Measurements from ENCODE around the gene NTN1.

Gene NTN1

GRCh38 chr17:9209347-9209746 is 188.0 kb downstream of the NTN1 start:
- Histone ChIP-seq H3K79me2 (ENCODE audit: insufficient read depth, low read depth) (no peaks in the 10 kb centered on the region), H2AFZ (ENCODE audit: low read depth) (no peak overlapping the region), H3K27ac (no peak overlapping the region), H3K9ac (no peak overlapping the region), H3K4me3 (IDR thresholded peaks at IDR 0.05; ENCODE audit: insufficient read depth, low read depth, low read length) (no peak overlapping the region), H4K20me1 (ENCODE audit: insufficient read depth) (no peaks in the 10 kb centered on the region), H3K4me2 (no peak overlapping the region), H3K4me1 (ENCODE audit: low read depth, poor library complexity, severe bottlenecking) (no peaks in the 10 kb centered on the region), H3K36me3 (ENCODE audit: insufficient read depth) (no peaks in the 10 kb centered on the region), H3K27me3 (ENCODE audit: insufficient read depth, low read depth) (no peaks in the 10 kb centered on the region)
- TF ChIP-seq CTCF (conservative IDR thresholded peaks at IDR 0.05; ENCODE audit: low read depth, low read length), result no peak

- H3K4me2 ChIP-seq, result no peak overlapping the region
- no peak overlapping the region for H2AFZ ChIP-seq (ENCODE audit: low read depth)
- H3K27ac ChIP-seq, result no peak overlapping the region
These were observed 188.6 kb downstream of the NTN1 start for GRCh38 chr17:9209781-9210370.

GRCh38 chr17:9211133-9211765 is 189.9 kb downstream of the NTN1 start:
- Histone ChIP-seq H4K20me1 (ENCODE audit: insufficient read depth) (no peaks in the 10 kb centered on the region), H3K4me2 (no peak overlapping the region), H3K4me3 (IDR thresholded peaks at IDR 0.05; ENCODE audit: insufficient read depth, low read depth, low read length) (no peak overlapping the region), H3K27ac (no peak overlapping the region), H3K4me1 (ENCODE audit: low read depth, poor library complexity, severe bottlenecking) (no peaks in the 10 kb centered on the region), H2AFZ (ENCODE audit: low read depth) (no peak overlapping the region), H3K79me2 (ENCODE audit: insufficient read depth, low read depth) (no peaks in the 10 kb centered on the region), H3K27me3 (ENCODE audit: insufficient read depth, low read depth) (no peaks in the 10 kb centered on the region), H3K36me3 (ENCODE audit: insufficient read depth) (no peaks in the 10 kb centered on the region), H3K9ac (no peak overlapping the region)
- no peak for TF ChIP-seq CTCF (conservative IDR thresholded peaks at IDR 0.05; ENCODE audit: low read depth, low read length)

More at GRCh38 chr17:9209781-9210370, 188.6 kb downstream of the NTN1 start:
- no peaks in the 10 kb centered on the region for H4K20me1 ChIP-seq (ENCODE audit: insufficient read depth)
- no peaks in the 10 kb centered on the region for H3K36me3 ChIP-seq (ENCODE audit: insufficient read depth)
- no peak overlapping the region for H3K9ac ChIP-seq
- no peak overlapping the region for H3K4me3 ChIP-seq (IDR thresholded peaks at IDR 0.05; ENCODE audit: insufficient read depth, low read depth, low read length)
- no peaks in the 10 kb centered on the region for H3K4me1 ChIP-seq (ENCODE audit: low read depth, poor library complexity, severe bottlenecking)
- no peaks in the 10 kb centered on the region for H3K27me3 ChIP-seq (ENCODE audit: insufficient read depth, low read depth)
- TF ChIP-seq CTCF (conservative IDR thresholded peaks at IDR 0.05; ENCODE audit: low read depth, low read length), result no peak
- no peaks in the 10 kb centered on the region for H3K79me2 ChIP-seq (ENCODE audit: insufficient read depth, low read depth)

GRCh38 chr17:9212376-9213302 is 191.3 kb downstream of the NTN1 start:
- no peaks in the 10 kb centered on the region for H3K36me3 ChIP-seq (ENCODE audit: insufficient read depth)
- no peak overlapping the region for H3K27ac ChIP-seq

More at GRCh38 chr17:9212376-9213302, 191.3 kb downstream of the NTN1 start:
- Histone ChIP-seq H3K4me3 (IDR thresholded peaks at IDR 0.05; ENCODE audit: insufficient read depth, low read depth, low read length) (no peak overlapping the region), H3K27me3 (ENCODE audit: insufficient read depth, low read depth) (no peaks in the 10 kb centered on the region), H3K9ac (no peak overlapping the region), H2AFZ (ENCODE audit: low read depth) (no peak overlapping the region), H4K20me1 (ENCODE audit: insufficient read depth) (no peaks in the 10 kb centered on the region), H3K4me2 (no peak overlapping the region), H3K79me2 (ENCODE audit: insufficient read depth, low read depth) (no peaks in the 10 kb centered on the region), H3K4me1 (ENCODE audit: low read depth, poor library complexity, severe bottlenecking) (no peaks in the 10 kb centered on the region)
- TF ChIP-seq CTCF (conservative IDR thresholded peaks at IDR 0.05; ENCODE audit: low read depth, low read length), result no peak

Data from KMS-11 (cell line).